Upper lobe of right lung (tissue), 1 donor: ENCODE results near the gene SUSD4. TPM values are rescaled to one million over a fixed set of nuclear protein-coding genes. Genes with fewer than 3 reads are reported as not detected.

Experiments
- ATAC-seq: fragments of 200-7000 bp; cut with Tn5 transposase; one replicate; pipeline ENCODE4 v1.9.1; 2020; ENCODE audit warnings: mild to moderate bottlenecking, moderate library complexity
- DNase-seq: peaks from one replicate; pipeline ENCODE4 v3.0.0-alpha.2; 2020
- H3K27ac ChIP-seq: fragments of 200-600 bp; one replicate; pipeline ENCODE4 v1.8.0; 2022
- H3K27me3 ChIP-seq: fragments of 200-600 bp; one replicate; pipeline ENCODE4 v1.8.0; 2022; ENCODE audit warnings: mild to moderate bottlenecking
- H3K36me3 ChIP-seq: fragments of 200-600 bp; one replicate; pipeline ENCODE4 v1.8.0; 2022
- H3K4me1 ChIP-seq: fragments of 200-600 bp; one replicate; pipeline ENCODE4 v1.8.0; 2022
- H3K4me3 ChIP-seq: fragments of 200-600 bp; one replicate; pipeline ENCODE4 v1.8.0; 2022; ENCODE audit warnings: mild to moderate bottlenecking
- H3K9me3 ChIP-seq: fragments of 200-600 bp; one replicate; pipeline ENCODE4 v1.8.0; 2022
- CTCF ChIP-seq: fragments of 200-600 bp; IDR thresholded peaks from one replicate; pipeline ENCODE4 v1.8.0; 2022; ENCODE audit warnings: antibody characterized with exemption
- intact Hi-C: fragments of 100-400 bp; cut with DNase I; formaldehyde crosslinking; loops from one replicate; pipeline ENCODE4 v1.11.0; 2022
- total RNA-seq: library from RNA; stranded (reverse); fragmentation: NEBNext Ultra II Directional; extraction: Animal tissue kit (Norgen Biotek cat#: 25700); gene quantifications from one replicate; pipeline ENCODE4 v1.2.1, GENCODE V29; 2021
- donor health status: DM: no; HTN: yes; CAD: no; lungs with severe emphysema.

SUSD4 gene
- total RNA-seq, 1 donor from 2014 or later: 2.2 TPM

- no peak overlapping the region for H3K4me3 ChIP-seq
- DNase-seq (no peak), ATAC-seq (peak; percentile 39)
- no peak for TF ChIP-seq CTCF
- no peaks in the 10 kb centered on the region for H3K4me1 ChIP-seq
- intact Hi-C loops: no loop called here
- no peak overlapping the region for H3K27ac ChIP-seq
- no peaks in the 10 kb centered on the region for H3K9me3 ChIP-seq
- no peaks in the 10 kb centered on the region for H3K36me3 ChIP-seq
- H3K27me3 ChIP-seq: no peaks in the 10 kb centered on the region
Observed at GRCh38 chr1:223331929-223332328, 32.0 kb downstream of the SUSD4 start.

GRCh38 chr1:223331301-223331700, 32.7 kb downstream of the SUSD4 start:
- H3K27ac ChIP-seq: no peak overlapping the region
- DNase-seq: no peak

GRCh38 chr1:223330466-223330865, 33.5 kb downstream of the SUSD4 start:
- no peak for ATAC-seq
- Histone ChIP-seq H3K4me1 (no peaks in the 10 kb centered on the region), H3K27ac (no peak overlapping the region), H3K4me3 (no peak overlapping the region), H3K9me3 (no peaks in the 10 kb centered on the region), H3K36me3 (no peaks in the 10 kb centered on the region), H3K27me3 (no peaks in the 10 kb centered on the region)
- no peak for DNase-seq
- intact Hi-C loops: no loop called here
- no peak for TF ChIP-seq CTCF

More at GRCh38 chr1:223331301-223331700, 32.7 kb downstream of the SUSD4 start:
- Histone ChIP-seq H3K4me1 (no peaks in the 10 kb centered on the region), H3K36me3 (no peaks in the 10 kb centered on the region), H3K4me3 (no peak overlapping the region), H3K9me3 (no peaks in the 10 kb centered on the region), H3K27me3 (no peaks in the 10 kb centered on the region)
- intact Hi-C loops: no loop called here
- ATAC-seq: no peak
- no peak for TF ChIP-seq CTCF

GRCh38 chr1:223329664-223330415, 34.1 kb downstream of the SUSD4 start:
- H3K27me3 ChIP-seq: no peaks in the 10 kb centered on the region
- ATAC-seq (no peak), DNase-seq (no peak)
- intact Hi-C loops: no loop called here
- no peak for TF ChIP-seq CTCF
- H3K27ac ChIP-seq: no peak overlapping the region
- no peak overlapping the region for H3K4me3 ChIP-seq
- no peaks in the 10 kb centered on the region for H3K9me3 ChIP-seq
- H3K4me1 ChIP-seq: no peaks in the 10 kb centered on the region
- H3K36me3 ChIP-seq: no peaks in the 10 kb centered on the region

GRCh38 chr1:223329252-223329651, 34.7 kb downstream of the SUSD4 start:
- Histone ChIP-seq H3K4me1 (no peaks in the 10 kb centered on the region), H3K4me3 (no peak overlapping the region), H3K27me3 (no peaks in the 10 kb centered on the region), H3K9me3 (no peaks in the 10 kb centered on the region), H3K27ac (no peak overlapping the region), H3K36me3 (no peaks in the 10 kb centered on the region)
- intact Hi-C loops: no loop called here
- DNase-seq (no peak), ATAC-seq (no peak)
- TF ChIP-seq CTCF: no peak
